ENCODE data around the gene HDAC9. TPM values are rescaled to one million over a fixed set of nuclear protein-coding genes. Genes with fewer than 3 reads are reported as not detected.

The HDAC9 gene
- total RNA-seq, 1 donor from 2014 or later = 27.6 TPM

GRCh38 chr7:18916826-18917225 lies 421.3 kb downstream of the HDAC9 start:
- Histone ChIP-seq H3K79me2 (ENCODE audit: insufficient read depth, low read length) (no peaks in the 10 kb centered on the region), H3K4me1 (ENCODE audit: insufficient read depth, low read length) (no peaks in the 10 kb centered on the region), H3K27me3 (ENCODE audit: insufficient read depth, low read length) (no peaks in the 10 kb centered on the region), H3K9me3 (ENCODE audit: insufficient read depth, low read depth, low read length) (no peaks in the 10 kb centered on the region), H3K4me2 (ENCODE audit: low read length) (no peak overlapping the region), H2AFZ (ENCODE audit: low read depth, low read length) (no peak overlapping the region), H4K20me1 (ENCODE audit: insufficient read depth, low read length) (no peaks in the 10 kb centered on the region), H3K36me3 (ENCODE audit: insufficient read depth, low read length) (no peaks in the 10 kb centered on the region), H3K9ac (ENCODE audit: low read length) (no peak overlapping the region), H3K4me3 (ENCODE audit: insufficient read depth, low read depth, low read length) (no peak overlapping the region), H3K27ac (ENCODE audit: low read depth, low read length) (no peak overlapping the region)
- FAIRE-seq (no peak), DNase-seq (ENCODE audit: low read depth) (no peak)
- Mint-ChIP-seq H3K9me3 (ENCODE audit: unreplicated experiment) (peaks cover 3% of the 10 kb centered on the region), H3K27me3 (ENCODE audit: low read depth, unreplicated experiment) (no peaks in the 10 kb centered on the region), H3K27ac (ENCODE audit: unreplicated experiment) (no peak overlapping the region), H3K4me1 (ENCODE audit: low read depth, unreplicated experiment) (no peaks in the 10 kb centered on the region), H3K36me3 (ENCODE audit: low read depth, unreplicated experiment) (no peaks in the 10 kb centered on the region), H3K4me3 (ENCODE audit: unreplicated experiment) (no peak overlapping the region)
- TF ChIP-seq CTCF (IDR thresholded peaks at IDR 0.05; ENCODE audit: insufficient read depth, low read depth, low read length) (no peak), EZH2 (IDR thresholded peaks at IDR 0.05; ENCODE audit: insufficient read depth, low read length) (no peak)

GRCh38 chr7:18927134-18927533 lies 431.6 kb downstream of the HDAC9 start:
- FAIRE-seq = peak; percentile 54

More at GRCh38 chr7:18927134-18927533, 431.6 kb downstream of the HDAC9 start:
- Histone ChIP-seq H3K4me3 (ENCODE audit: insufficient read depth, low read depth, low read length) (no peak overlapping the region), H4K20me1 (ENCODE audit: insufficient read depth, low read length) (no peaks in the 10 kb centered on the region), H3K9me3 (ENCODE audit: insufficient read depth, low read depth, low read length) (no peaks in the 10 kb centered on the region), H3K36me3 (ENCODE audit: insufficient read depth, low read length) (no peaks in the 10 kb centered on the region), H3K4me1 (ENCODE audit: insufficient read depth, low read length) (no peaks in the 10 kb centered on the region), H2AFZ (ENCODE audit: low read depth, low read length) (no peak overlapping the region), H3K27ac (ENCODE audit: low read depth, low read length) (no peak overlapping the region), H3K27me3 (ENCODE audit: insufficient read depth, low read length) (no peaks in the 10 kb centered on the region), H3K79me2 (ENCODE audit: insufficient read depth, low read length) (no peaks in the 10 kb centered on the region), H3K4me2 (ENCODE audit: low read length) (no peak overlapping the region), H3K9ac (ENCODE audit: low read length) (no peak overlapping the region)
- Mint-ChIP-seq H3K27ac (ENCODE audit: unreplicated experiment) (peak overlapping the region; percentile 34), H3K27me3 (ENCODE audit: low read depth, unreplicated experiment) (no peaks in the 10 kb centered on the region), H3K36me3 (ENCODE audit: low read depth, unreplicated experiment) (no peaks in the 10 kb centered on the region), H3K4me3 (ENCODE audit: unreplicated experiment) (no peak overlapping the region), H3K4me1 (ENCODE audit: low read depth, unreplicated experiment) (peaks cover 4% of the 10 kb centered on the region), H3K9me3 (ENCODE audit: unreplicated experiment) (no peaks in the 10 kb centered on the region)
- DNase-seq (ENCODE audit: low read depth) = peak; percentile 82
- TF ChIP-seq EZH2 (IDR thresholded peaks at IDR 0.05; ENCODE audit: insufficient read depth, low read length) (no peak), CTCF (IDR thresholded peaks at IDR 0.05; ENCODE audit: insufficient read depth, low read depth, low read length) (no peak)

Measured in astrocyte (in vitro differentiated cells and primary cell).